HFFc6 (cell line): ENCODE measurements around the gene CACNA2D1. TPM values are rescaled to one million over a fixed set of nuclear protein-coding genes. Genes with fewer than 3 reads are reported as not detected.
A peak's percentile ranks its signal among the peaks of the same experiment; 100 is the strongest.
"Not testable (repeated sequence)": the region's sequence is repeated elsewhere in the genome, so short reads cannot be mapped to it uniquely, and the experiment has no call there.

Experiments used
- DNase-seq: peaks from one replicate; pipeline ENCODE4 v3.0.0-alpha.2; 2018
- H3K27ac Mint-ChIP-seq: 2 replicates; pipeline ENCODE4 v1.8.0; 2020; ENCODE audit warnings: mild to moderate bottlenecking, mixed read lengths
- H3K27me3 Mint-ChIP-seq: 2 replicates; pipeline ENCODE4 v1.8.0; 2021; ENCODE audit warnings: mild to moderate bottlenecking, moderate library complexity, mixed read lengths; ENCODE audit not compliant: insufficient read depth
- H3K36me3 Mint-ChIP-seq: 2 replicates; pipeline ENCODE4 v1.8.0; 2021; ENCODE audit warnings: low read depth, mixed read lengths
- H3K4me1 Mint-ChIP-seq: 2 replicates; pipeline ENCODE4 v1.8.0; 2020; ENCODE audit warnings: low read depth, mixed read lengths
- H3K4me3 Mint-ChIP-seq: 2 replicates; pipeline ENCODE4 v1.8.0; 2020; ENCODE audit warnings: mild to moderate bottlenecking, moderate library complexity, mixed read lengths
- H3K9me3 Mint-ChIP-seq: 2 replicates; pipeline ENCODE4 v1.8.0; 2020; ENCODE audit warnings: mild to moderate bottlenecking, mixed read lengths
- total RNA-seq, 6 experiments: library from RNA; stranded (reverse); fragmentation: NEBNext Ultra II Directional; extraction: Animal tissue kit (Norgen Biotek cat#: 25700); gene quantifications; 2 replicates in 1 of 6; 3 replicates in 5 of 6; pipeline ENCODE4 v1.2.3, GENCODE V29; 2021
- TF ChIP-seq, protein P1 (sequence below): fragments of 200-600 bp; sonication (generic); IDR thresholded peaks from 2 replicates; pipeline ENCODE4 v1.5.0; 2021; ENCODE audit warnings: antibody characterized with exemption, mild to moderate bottlenecking

Gene CACNA2D1
- total RNA-seq, 6 experiments from 2014 or later: 34.9 to 43.6 (median 36.8) TPM

DNA sequence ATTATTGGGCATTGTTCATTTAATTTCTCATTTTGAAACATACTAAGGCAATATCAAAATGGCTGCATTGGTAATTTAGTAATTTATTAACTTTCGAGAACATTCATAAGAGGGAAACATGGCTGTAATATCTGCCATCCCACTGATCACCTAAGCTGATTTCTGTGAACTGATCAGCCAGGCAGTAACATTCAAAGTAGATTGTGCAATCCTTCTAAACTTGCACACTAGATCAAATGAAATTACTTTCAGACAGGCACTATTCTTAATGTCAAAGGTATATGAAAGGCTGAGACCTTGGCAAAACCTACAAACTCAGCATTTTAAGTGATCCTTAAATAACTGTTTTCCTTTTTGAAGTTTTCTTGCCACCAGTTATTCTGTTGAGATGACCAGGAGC is 290.7 kb downstream of the CACNA2D1 start:
- no peaks in the 10 kb centered on the region for H3K36me3 Mint-ChIP-seq
- TF ChIP-seq, protein P1, sequence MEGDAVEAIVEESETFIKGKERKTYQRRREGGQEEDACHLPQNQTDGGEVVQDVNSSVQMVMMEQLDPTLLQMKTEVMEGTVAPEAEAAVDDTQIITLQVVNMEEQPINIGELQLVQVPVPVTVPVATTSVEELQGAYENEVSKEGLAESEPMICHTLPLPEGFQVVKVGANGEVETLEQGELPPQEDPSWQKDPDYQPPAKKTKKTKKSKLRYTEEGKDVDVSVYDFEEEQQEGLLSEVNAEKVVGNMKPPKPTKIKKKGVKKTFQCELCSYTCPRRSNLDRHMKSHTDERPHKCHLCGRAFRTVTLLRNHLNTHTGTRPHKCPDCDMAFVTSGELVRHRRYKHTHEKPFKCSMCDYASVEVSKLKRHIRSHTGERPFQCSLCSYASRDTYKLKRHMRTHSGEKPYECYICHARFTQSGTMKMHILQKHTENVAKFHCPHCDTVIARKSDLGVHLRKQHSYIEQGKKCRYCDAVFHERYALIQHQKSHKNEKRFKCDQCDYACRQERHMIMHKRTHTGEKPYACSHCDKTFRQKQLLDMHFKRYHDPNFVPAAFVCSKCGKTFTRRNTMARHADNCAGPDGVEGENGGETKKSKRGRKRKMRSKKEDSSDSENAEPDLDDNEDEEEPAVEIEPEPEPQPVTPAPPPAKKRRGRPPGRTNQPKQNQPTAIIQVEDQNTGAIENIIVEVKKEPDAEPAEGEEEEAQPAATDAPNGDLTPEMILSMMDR: no peak
- no peak for DNase-seq
- no peaks in the 10 kb centered on the region for H3K4me1 Mint-ChIP-seq
- H3K9me3 Mint-ChIP-seq: no peaks in the 10 kb centered on the region
- H3K27ac Mint-ChIP-seq: no peak overlapping the region
- H3K27me3 Mint-ChIP-seq: no peaks in the 10 kb centered on the region
- no peak overlapping the region for H3K4me3 Mint-ChIP-seq

DNA sequence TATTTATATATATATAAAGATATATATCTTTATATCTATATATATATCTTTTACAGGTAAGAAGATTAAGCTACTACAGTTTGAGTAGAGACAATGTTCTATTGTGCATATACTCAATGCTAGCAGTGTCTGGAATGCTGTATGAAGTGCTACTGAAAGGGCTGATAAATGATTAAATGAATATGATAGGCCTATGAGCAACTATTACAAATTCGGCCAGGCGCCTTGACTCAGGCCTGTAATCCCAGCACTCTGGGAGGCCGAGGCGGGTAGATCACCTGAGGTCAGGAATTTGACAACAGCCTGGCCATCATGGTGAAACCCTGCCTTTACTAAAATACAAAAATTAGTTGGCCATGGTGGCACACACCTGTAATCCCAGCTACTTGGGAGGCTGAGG is 297.1 kb downstream of the CACNA2D1 start:
- no peak for DNase-seq
- H3K9me3 Mint-ChIP-seq: no peaks in the 10 kb centered on the region
- TF ChIP-seq, protein P1: no peak
- H3K4me3 Mint-ChIP-seq: no peak overlapping the region
- H3K36me3 Mint-ChIP-seq: no peaks in the 10 kb centered on the region
- no peak overlapping the region for H3K27ac Mint-ChIP-seq
- no peaks in the 10 kb centered on the region for H3K27me3 Mint-ChIP-seq
- peaks cover 16% of the 10 kb centered on the region for H3K4me1 Mint-ChIP-seq

DNA sequence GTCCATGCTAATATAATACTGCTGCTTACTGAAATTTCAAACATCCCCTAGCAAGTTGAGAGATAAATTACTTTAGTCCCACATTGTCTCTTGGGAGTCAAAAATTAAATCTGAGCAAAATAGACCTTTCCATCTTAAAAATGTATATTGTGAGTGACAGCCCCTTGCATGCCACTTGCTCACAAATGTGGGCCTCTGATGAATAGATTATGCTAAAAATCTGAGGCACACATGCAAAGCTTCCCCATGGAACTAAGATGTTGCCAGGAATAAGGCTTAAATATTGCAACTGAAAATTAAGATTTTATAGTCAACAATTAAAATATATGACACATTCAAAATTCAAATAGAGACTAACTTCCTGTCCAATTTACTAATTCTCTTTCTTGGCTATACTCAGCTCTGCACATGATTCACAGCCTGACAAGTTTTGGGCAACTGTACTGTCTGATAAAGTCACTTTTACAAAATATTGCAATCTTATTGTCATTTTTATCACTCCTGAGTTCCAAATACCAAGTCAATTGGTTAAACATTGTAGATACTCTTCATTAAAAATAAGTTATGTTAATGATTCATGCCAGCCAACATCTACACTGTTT is 301.2 kb downstream of the CACNA2D1 start:
- DNase-seq: no peak

DNA sequence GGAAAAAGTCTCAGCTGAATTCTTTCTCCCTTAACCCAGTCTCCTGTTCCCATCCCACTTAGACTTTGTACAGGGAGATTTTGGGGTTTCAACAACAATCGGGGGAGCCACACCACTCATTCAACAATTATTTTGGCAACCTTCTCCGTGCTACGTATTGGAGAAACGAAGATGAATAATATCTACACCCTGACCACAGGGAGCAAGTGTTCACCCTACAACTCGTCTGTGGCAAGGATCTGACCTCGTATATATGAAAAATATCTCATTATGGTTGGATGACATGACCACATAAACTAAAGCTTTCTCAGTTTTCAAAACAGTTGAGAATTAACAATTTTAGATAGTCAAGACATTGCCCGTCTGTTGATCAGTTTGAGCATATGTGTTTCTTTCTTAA is 302.1 kb downstream of the CACNA2D1 start:
- peak; percentile 8 for DNase-seq
- H3K27me3 Mint-ChIP-seq: peaks cover 2% of the 10 kb centered on the region; the same call in 1 of the 2 replicates
- peaks cover 22% of the 10 kb centered on the region for H3K4me1 Mint-ChIP-seq
- no peaks in the 10 kb centered on the region for H3K9me3 Mint-ChIP-seq
- H3K4me3 Mint-ChIP-seq: peak overlapping the region; percentile 52; the same call in 1 of the 2 replicates
- TF ChIP-seq, protein P1: no peak
- H3K36me3 Mint-ChIP-seq: no peaks in the 10 kb centered on the region
- H3K27ac Mint-ChIP-seq: peak overlapping the region; percentile 13; the same call in 1 of the 2 replicates

More for the DNA sequence above, 301.2 kb downstream of the CACNA2D1 start:
- no peaks in the 10 kb centered on the region for H3K9me3 Mint-ChIP-seq
- no peaks in the 10 kb centered on the region for H3K36me3 Mint-ChIP-seq
- peaks cover 22% of the 10 kb centered on the region for H3K4me1 Mint-ChIP-seq
- H3K27me3 Mint-ChIP-seq: peaks cover 2% of the 10 kb centered on the region; the same call in 1 of the 2 replicates
- TF ChIP-seq, protein P1: no peak
- no peak overlapping the region for H3K27ac Mint-ChIP-seq
- no peak overlapping the region for H3K4me3 Mint-ChIP-seq

DNA sequence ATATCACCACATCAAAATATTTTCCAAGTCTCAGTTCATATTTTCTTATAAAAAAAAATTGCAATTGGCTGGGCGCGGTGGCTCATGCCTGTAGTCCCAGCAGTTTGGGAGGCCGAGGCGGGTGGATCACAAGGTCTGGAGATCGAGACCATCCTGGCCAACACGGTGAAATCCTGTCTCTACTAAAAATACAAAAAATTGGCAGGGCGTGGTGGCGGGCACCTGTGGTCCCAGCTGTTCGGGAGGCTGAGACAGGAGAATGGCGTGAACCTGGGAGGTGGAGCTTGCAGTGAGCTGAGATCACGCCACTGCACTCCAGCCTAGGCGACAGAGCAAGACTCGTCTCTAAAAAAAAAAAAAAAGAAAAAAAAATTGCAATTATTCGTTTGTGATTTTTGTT is 303.0 kb downstream of the CACNA2D1 start:
- H3K27me3 Mint-ChIP-seq: not testable (repeated sequence)

DNA sequence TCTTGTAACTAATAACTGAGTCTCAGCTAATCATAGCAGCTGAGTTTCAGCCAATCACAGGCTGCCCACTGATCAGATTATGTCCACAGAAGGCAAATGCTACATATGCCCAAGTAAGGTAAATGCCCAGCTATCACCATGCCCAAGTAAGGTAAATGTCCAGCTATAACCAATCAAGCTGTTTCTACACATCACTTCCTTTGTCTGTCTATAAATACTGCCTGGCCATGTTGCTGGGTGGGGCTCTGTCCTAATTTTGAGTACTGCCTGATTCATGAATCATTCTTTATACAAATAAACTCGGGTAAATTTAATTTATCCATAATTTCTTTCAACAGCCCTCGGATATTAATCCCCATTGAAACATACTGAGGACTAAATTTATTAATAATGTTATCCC is 312.4 kb downstream of the CACNA2D1 start:
- Mint-ChIP-seq H3K27me3 (no peaks in the 10 kb centered on the region; the same call in 1 of the 2 replicates), H3K4me1 (peaks cover 9% of the 10 kb centered on the region)
- DNase-seq: no peak

More for the DNA sequence above, 303.0 kb downstream of the CACNA2D1 start:
- H3K9me3 Mint-ChIP-seq, H3K27ac Mint-ChIP-seq, H3K36me3 Mint-ChIP-seq, H3K4me3 Mint-ChIP-seq, DNase-seq: not testable (repeated sequence)
- peaks cover 22% of the 10 kb centered on the region for H3K4me1 Mint-ChIP-seq

More for the DNA sequence above, 312.4 kb downstream of the CACNA2D1 start:
- no peaks in the 10 kb centered on the region; the same call in 1 of the 2 replicates for H3K36me3 Mint-ChIP-seq
- H3K27ac Mint-ChIP-seq: no peak overlapping the region
- H3K4me3 Mint-ChIP-seq: no peak overlapping the region
- no peaks in the 10 kb centered on the region for H3K9me3 Mint-ChIP-seq
- TF ChIP-seq, protein P1: no peak
